Measurements from ENCODE around the gene MMP14.

DNA sequence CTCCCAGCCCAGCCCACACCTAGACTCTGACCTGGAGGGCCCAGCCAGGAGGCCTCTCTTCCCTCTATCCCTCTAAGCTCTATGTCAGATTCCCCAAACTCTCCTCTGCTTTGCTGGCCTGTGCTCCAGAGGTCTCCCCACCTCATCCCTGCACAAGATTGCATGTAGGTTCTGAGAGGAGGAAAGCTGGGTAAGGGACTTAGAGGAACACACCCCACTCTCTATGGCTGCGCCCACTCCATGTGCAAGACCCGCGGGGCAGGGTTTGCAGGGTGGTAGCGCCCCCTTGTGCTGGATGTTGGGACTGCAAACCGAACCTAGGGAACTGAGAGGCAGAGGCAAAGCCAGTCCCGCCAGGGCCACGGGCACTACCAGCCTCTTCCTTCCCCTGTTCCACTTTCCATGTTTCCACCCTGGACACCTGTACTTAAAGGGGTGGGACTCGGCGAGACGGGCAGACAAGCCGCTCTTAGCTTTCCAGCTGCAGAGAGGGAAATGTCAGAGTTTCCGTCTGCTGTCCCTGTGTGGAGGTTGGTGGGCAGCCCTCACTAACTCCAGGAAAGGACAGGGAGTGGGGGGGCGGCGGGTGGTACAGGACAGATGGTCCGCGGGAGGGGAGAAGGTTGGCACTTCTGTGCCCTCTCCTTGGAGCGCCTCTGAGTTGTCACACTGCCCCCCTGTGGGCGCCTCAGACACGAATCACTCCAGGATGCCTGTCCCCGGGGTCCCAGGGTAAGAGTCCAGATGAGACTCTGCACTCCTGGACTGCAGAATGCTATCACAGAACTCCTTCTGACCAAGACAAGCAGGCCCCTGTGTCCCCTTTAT, 16.8 kb downstream of the MMP14 start:
- TF ChIP-seq, protein P1, sequence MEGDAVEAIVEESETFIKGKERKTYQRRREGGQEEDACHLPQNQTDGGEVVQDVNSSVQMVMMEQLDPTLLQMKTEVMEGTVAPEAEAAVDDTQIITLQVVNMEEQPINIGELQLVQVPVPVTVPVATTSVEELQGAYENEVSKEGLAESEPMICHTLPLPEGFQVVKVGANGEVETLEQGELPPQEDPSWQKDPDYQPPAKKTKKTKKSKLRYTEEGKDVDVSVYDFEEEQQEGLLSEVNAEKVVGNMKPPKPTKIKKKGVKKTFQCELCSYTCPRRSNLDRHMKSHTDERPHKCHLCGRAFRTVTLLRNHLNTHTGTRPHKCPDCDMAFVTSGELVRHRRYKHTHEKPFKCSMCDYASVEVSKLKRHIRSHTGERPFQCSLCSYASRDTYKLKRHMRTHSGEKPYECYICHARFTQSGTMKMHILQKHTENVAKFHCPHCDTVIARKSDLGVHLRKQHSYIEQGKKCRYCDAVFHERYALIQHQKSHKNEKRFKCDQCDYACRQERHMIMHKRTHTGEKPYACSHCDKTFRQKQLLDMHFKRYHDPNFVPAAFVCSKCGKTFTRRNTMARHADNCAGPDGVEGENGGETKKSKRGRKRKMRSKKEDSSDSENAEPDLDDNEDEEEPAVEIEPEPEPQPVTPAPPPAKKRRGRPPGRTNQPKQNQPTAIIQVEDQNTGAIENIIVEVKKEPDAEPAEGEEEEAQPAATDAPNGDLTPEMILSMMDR (IDR thresholded peaks at IDR 0.05) = peak; percentile 74 to 97 (median 90)
- TF ChIP-seq POLR2A (IDR thresholded peaks at IDR 0.05) = no peak

Measured in heart left ventricle (tissue), 13 donors.